Colonic mucosa (tissue), 4 donors: Measurements from ENCODE around the gene ATXN10. TPM values are rescaled to one million over a fixed set of nuclear protein-coding genes. Genes with fewer than 3 reads are reported as not detected.
A peak's percentile ranks its signal among the peaks of the same experiment; 100 is the strongest.

Source experiments
- DNase-seq: peaks from one replicate; pipeline ENCODE4 v3.0.0-alpha.2; 2020
- H3K27ac ChIP-seq: fragments of 200-600 bp; one replicate; pipeline ENCODE4 v1.8.0; 2021
- H3K27me3 ChIP-seq: fragments of 200-600 bp; one replicate; pipeline ENCODE4 v1.8.0; 2021
- H3K36me3 ChIP-seq: fragments of 200-600 bp; one replicate; pipeline ENCODE4 v1.8.0; 2021
- H3K4me1 ChIP-seq: fragments of 200-600 bp; one replicate; pipeline ENCODE4 v1.8.0; 2021; ENCODE audit warnings: mild to moderate bottlenecking
- H3K4me3 ChIP-seq: fragments of 200-600 bp; one replicate; pipeline ENCODE4 v1.8.0; 2021
- H3K9ac ChIP-seq, 2 donors: one replicate each; pipeline ENCODE4 v1.7.0; 2013; ENCODE audit warnings: control low read depth in 2 of 2, low read depth in 2 of 2, low read length in 2 of 2
- H3K9me3 ChIP-seq: fragments of 200-600 bp; one replicate; pipeline ENCODE4 v1.8.0; 2021
- intact Hi-C: fragments of 100-400 bp; cut with DNase I; formaldehyde crosslinking; loops from one replicate; pipeline ENCODE4 v1.14.1; 2022
- total RNA-seq, 2 donors: library from RNA; stranded (reverse); fragmentation: NEBNext Ultra II Directional in 1 of 2; extraction: Animal tissue kit (Norgen Biotek cat#: 25700) in 1 of 2; gene quantifications; one replicate each; pipeline ENCODE4 v1.2.1, GENCODE V29; 2021
- TF ChIP-seq, protein P1 (sequence below): fragments of 200-600 bp; IDR thresholded peaks from one replicate; pipeline ENCODE4 v1.8.0; 2022; ENCODE audit warnings: antibody characterized with exemption, mild to moderate bottlenecking
- donor health status: healthy.
- donor health status: DM: no; HTN: no; CAD: no.
- donor health status: DM: no; HTN: no; CAD: no.

The ATXN10 gene
- total RNA-seq, 2 donors from 2014 or later, result 90.5 to 94.9 TPM

DNA sequence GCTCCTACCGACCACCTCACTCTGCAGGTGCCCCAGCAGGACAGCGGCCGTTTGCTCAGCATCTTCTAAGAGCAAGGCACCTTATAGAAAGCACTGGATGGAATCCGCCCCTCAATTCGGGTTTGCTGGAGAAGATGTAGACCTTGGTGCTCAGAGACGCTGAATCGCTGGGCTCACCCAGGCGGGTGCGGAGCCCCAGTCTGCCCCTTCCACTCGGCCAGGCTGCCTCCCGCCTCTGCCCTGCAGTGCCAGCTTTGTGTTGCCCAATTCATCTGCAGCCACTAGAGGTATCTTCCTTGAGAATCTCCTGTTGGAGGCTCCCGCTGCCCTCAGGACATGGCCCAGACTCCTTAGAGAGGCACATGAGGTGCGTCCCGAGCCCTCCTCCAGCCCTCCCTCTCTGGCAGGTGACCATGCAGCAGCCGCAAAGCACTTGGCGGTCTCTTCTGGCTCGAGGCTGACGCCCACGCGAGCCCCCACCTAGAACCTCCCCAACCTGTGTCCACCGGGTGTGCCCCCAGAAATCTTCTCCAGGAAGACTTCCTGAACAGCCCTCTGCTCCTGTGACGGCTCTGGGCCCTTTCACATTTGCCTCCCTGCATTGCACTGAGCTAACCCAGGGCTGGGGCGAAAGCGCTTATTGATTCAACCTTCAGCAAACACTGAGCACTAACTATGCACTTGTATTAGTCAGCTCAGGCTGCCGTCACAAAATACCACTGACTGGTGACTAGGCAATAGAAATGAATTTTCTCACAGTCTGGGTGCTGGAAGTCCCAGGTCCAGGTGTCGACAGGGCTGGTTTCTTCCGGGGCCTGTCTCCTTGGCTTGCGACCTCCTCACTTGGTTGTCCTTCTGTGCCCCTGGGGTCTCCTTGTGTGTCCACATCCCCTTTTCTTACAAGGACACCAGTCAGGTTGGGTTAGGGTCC is 187.9 kb downstream of the ATXN10 start:
- TF ChIP-seq, protein P1, sequence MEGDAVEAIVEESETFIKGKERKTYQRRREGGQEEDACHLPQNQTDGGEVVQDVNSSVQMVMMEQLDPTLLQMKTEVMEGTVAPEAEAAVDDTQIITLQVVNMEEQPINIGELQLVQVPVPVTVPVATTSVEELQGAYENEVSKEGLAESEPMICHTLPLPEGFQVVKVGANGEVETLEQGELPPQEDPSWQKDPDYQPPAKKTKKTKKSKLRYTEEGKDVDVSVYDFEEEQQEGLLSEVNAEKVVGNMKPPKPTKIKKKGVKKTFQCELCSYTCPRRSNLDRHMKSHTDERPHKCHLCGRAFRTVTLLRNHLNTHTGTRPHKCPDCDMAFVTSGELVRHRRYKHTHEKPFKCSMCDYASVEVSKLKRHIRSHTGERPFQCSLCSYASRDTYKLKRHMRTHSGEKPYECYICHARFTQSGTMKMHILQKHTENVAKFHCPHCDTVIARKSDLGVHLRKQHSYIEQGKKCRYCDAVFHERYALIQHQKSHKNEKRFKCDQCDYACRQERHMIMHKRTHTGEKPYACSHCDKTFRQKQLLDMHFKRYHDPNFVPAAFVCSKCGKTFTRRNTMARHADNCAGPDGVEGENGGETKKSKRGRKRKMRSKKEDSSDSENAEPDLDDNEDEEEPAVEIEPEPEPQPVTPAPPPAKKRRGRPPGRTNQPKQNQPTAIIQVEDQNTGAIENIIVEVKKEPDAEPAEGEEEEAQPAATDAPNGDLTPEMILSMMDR, result no peak
- H3K4me1 ChIP-seq, result no peaks in the 10 kb centered on the region
- intact Hi-C loops, result loop anchor here (5.0 to 10.0 kb wide), 2 partner anchors 212 to 285 kb away; no protein-coding TSS in a partner anchor

DNA sequence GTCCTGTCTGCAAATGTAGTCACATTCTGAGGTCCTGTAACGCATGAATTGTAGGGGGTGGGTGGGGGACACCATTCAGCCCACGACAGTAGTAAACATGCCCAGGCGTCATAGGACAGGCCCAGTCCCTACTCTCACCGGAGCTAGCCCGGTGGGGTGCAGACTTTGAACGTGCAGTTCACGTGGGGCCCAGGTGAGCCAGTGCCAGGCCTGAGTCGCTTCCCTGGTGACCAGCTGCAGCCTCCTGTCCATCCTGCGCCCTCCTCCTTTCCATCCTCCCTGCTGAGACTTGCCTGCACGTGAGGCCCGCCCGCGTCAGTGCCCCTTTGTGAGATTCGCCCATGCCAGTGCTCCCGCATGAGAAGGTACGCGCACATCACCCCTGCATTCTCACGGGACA is 188.6 kb downstream of the ATXN10 start:
- no peak overlapping the region for H3K27ac ChIP-seq
- H3K9me3 ChIP-seq, result no peaks in the 10 kb centered on the region
- no peak overlapping the region for H3K4me3 ChIP-seq
- intact Hi-C loops, result loop anchor here (5.0 to 10.0 kb wide), 2 partner anchors 213 to 285 kb away; no protein-coding TSS in a partner anchor
- DNase-seq, result no peak
- H3K36me3 ChIP-seq, result no peaks in the 10 kb centered on the region
- TF ChIP-seq, protein P1, result no peak
- H3K4me1 ChIP-seq, result no peaks in the 10 kb centered on the region
- no peaks in the 10 kb centered on the region for H3K27me3 ChIP-seq
- H3K9ac ChIP-seq, result no peak overlapping the region

More for the DNA sequence above, 187.9 kb downstream of the ATXN10 start:
- no peak for DNase-seq
- no peaks in the 10 kb centered on the region for H3K9me3 ChIP-seq
- H3K36me3 ChIP-seq, result no peaks in the 10 kb centered on the region
- H3K27ac ChIP-seq, result no peak overlapping the region
- no peak overlapping the region for H3K9ac ChIP-seq
- H3K4me3 ChIP-seq, result no peak overlapping the region
- no peaks in the 10 kb centered on the region for H3K27me3 ChIP-seq

DNA sequence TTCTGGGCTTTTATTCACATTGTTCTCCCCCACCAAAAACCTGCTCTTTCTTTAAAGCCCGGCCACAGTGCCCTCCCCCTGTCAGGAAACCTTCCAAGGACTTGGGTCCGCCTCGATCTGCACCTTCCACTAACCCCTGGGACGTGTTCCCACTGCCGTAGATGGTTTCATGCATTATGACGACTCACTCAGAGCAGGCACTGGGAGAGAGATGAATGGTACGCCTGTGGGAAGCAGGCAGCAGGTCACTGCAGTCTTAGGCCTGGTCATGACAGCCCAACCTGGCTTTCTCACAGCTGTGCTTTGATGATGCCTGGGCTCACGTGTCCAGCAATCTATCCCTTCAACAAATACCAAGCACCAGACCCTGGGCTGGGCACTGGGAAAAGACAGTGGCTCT is 189.6 kb downstream of the ATXN10 start:
- H3K9ac ChIP-seq, result no peak overlapping the region
- peaks cover 8% of the 10 kb centered on the region for H3K27me3 ChIP-seq
- DNase-seq, result no peak
- intact Hi-C loops, result loop anchor here (5.0 to 10.0 kb wide), 2 partner anchors 214 to 286 kb away; no protein-coding TSS in a partner anchor
- no peak overlapping the region for H3K4me3 ChIP-seq
- H3K36me3 ChIP-seq, result no peaks in the 10 kb centered on the region
- TF ChIP-seq, protein P1, result no peak
- H3K27ac ChIP-seq, result no peak overlapping the region
- H3K9me3 ChIP-seq, result no peaks in the 10 kb centered on the region
- no peaks in the 10 kb centered on the region for H3K4me1 ChIP-seq

DNA sequence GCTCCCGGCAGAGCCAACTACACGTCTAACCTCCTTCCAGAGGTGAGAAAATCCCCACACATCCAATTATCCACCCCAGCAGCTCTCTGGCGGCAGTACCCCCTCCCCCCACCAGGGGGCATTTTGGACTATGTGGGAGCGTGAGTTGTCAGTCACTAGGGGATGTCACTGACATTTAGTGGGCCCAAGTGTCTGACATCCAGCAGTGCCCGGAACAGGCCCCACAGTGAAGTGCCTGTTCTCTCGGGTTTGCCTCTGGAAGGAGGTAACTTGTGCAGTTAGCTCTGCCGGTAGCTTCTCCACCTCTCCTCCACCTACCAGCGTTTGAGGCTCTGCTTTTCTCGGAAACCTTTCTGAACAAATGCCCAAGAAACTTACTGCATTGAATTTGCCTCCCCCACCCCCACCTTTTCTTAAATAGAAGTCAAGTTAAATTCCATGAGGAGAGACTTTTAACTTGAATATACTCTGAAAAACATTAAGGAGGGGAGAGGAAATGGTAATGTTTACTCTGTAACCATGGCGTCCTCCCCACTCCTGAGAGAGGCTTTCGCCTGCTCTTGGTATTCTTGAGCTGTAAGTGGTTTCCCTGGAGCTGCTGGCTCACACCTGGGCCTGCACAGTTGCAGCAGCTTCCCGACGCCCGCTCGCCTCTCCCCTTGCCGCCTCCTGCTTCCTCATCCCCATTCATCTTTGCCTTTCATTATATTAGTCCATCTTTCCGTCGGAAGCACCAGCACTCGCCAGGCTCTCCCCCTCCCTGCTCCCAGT is 192.5 kb downstream of the ATXN10 start:
- Histone ChIP-seq H3K36me3 (no peaks in the 10 kb centered on the region), H3K27me3 (peaks cover 35% of the 10 kb centered on the region), H3K27ac (no peak overlapping the region), H3K4me3 (no peak overlapping the region), H3K4me1 (no peaks in the 10 kb centered on the region), H3K9ac (no peak overlapping the region), H3K9me3 (no peaks in the 10 kb centered on the region)
- peak; percentile 81 for DNase-seq
- intact Hi-C loops, result loop anchor here (5.0 to 10.0 kb wide), 2 partner anchors 217 to 289 kb away; no protein-coding TSS in a partner anchor
- TF ChIP-seq, protein P1, result peak; percentile 96

DNA sequence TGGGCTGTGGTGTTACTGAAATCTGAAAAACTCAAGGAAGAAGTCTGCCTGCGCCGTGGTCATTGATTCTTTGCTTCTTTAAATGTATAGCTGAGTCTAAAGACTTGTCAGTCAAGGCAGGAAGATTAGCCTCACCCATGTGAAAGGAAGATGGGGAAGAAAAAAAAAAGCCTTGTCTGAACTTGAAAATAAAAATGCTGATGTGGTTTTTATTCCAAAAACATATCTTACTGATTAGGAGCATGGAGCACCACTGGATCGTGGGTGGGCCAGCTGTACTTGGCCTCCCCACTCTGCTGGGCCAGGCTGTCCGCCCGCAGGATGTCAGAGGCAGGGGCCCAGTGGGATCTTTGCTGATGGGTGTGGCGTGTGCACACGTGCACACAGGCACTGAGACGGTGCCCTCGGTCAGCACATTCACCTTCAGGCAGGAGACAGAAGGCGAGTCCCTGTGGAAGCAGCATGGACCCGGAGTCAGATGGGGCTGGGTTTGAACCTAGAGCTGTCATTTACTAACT is 193.4 kb downstream of the ATXN10 start:
- Histone ChIP-seq H3K4me3 (no peak overlapping the region), H3K9me3 (no peaks in the 10 kb centered on the region), H3K36me3 (no peaks in the 10 kb centered on the region), H3K9ac (no peak overlapping the region), H3K27me3 (peaks cover 35% of the 10 kb centered on the region), H3K27ac (no peak overlapping the region), H3K4me1 (no peaks in the 10 kb centered on the region)
- DNase-seq, result peak; percentile 12
- intact Hi-C loops, result loop anchor here (5.0 to 10.0 kb wide), 2 partner anchors 218 to 290 kb away; no protein-coding TSS in a partner anchor
- TF ChIP-seq, protein P1, result no peak
